Peyer's patch (tissue), 4 donors: ENCODE measurements around the gene OPRPN.

ENCODE experiments used
- POLR2A ChIP-seq, 2 donors: fragments of 450-650 bp; IDR thresholded peaks; one replicate each; pipeline ENCODE4 v1.5.1; 2017; ENCODE audit warnings: antibody characterized with exemption in 2 of 2, mild to moderate bottlenecking in 2 of 2, moderate library complexity in 2 of 2
- TF ChIP-seq, protein P1 (sequence below), 6 experiments: fragments of 450-650 bp in 4 of 6; fragments of 200-600 bp in 2 of 6; sonication (generic) in 1 of 6; IDR thresholded peaks; one replicate each; pipeline ENCODE4 v1.5.1; 2017 to 2019; ENCODE audit warnings: antibody characterized with exemption in 6 of 6, mild to moderate bottlenecking in 3 of 6, moderate library complexity in 1 of 6

DNA sequence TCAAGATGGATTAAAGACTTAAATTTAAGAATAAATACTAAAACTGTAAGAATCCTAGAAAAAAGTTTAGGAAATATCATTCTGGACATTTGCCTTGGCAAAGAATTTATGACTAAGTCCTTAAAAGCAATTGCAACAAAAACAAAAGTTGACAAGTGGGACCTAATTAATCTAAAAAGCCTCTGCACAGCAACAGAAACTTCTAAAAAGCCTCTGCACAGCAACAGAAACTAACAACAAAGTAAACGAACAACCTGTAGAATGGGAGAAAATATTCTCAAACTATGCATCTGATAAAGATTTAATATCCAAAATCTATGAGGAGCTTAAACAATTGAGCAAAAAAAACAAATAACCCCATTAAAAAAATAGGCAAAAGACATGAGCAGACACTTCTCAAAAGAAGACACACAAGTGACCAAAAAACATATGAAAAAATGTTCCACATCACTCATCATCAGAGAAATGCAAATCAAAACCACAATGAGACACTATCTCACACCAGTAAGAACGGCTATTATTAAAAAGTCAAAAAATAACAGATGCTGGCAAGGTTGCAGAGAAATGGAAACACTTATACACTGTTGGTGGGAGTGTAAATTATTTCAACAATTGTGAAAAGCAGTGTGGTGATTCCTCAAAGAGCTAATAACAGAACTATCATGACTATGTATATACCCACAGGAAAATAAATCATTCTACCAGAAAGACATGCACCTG lies 5.5 kb upstream of the OPRPN start:
- TF ChIP-seq, protein P1, sequence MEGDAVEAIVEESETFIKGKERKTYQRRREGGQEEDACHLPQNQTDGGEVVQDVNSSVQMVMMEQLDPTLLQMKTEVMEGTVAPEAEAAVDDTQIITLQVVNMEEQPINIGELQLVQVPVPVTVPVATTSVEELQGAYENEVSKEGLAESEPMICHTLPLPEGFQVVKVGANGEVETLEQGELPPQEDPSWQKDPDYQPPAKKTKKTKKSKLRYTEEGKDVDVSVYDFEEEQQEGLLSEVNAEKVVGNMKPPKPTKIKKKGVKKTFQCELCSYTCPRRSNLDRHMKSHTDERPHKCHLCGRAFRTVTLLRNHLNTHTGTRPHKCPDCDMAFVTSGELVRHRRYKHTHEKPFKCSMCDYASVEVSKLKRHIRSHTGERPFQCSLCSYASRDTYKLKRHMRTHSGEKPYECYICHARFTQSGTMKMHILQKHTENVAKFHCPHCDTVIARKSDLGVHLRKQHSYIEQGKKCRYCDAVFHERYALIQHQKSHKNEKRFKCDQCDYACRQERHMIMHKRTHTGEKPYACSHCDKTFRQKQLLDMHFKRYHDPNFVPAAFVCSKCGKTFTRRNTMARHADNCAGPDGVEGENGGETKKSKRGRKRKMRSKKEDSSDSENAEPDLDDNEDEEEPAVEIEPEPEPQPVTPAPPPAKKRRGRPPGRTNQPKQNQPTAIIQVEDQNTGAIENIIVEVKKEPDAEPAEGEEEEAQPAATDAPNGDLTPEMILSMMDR (IDR thresholded peaks at IDR 0.05): no peak
- TF ChIP-seq POLR2A (IDR thresholded peaks at IDR 0.05): no peak
